GM18858 (cell line): ENCODE results near the gene FNDC3B.
"Not testable (repeated sequence)": the region's sequence is repeated elsewhere in the genome, so short reads cannot be mapped to it uniquely, and the experiment has no call there.

Experiments
- ATAC-seq: cut with Tn5 transposase; IDR thresholded peaks from one replicate; pipeline ENCODE4 v1.9.1; 2021; ENCODE audit not compliant: unreplicated experiment

FNDC3B gene

DNA sequence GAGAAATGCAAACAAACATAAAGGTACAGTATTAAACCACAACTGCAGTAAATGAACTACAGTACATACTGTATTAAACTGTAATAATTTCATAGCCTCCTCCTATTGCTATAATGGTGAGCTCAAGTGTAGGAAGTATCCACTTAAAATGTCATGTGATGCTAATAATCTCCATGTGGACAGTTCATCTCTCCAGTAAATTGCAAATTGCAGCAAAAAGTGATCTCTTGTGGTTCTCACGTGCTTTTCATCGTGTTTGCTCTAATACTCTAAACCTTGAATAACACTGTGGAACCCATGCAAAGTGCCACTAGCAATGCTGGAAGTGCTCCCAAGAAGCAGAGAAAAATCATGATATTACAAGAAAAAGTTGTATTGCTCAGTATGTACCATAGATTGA lies 9.2 kb upstream of the FNDC3B start:
- no peak for ATAC-seq

- no peak for ATAC-seq
These were observed 7.4 kb upstream of the FNDC3B start for GRCh38 chr3:172031996-172032395.

DNA sequence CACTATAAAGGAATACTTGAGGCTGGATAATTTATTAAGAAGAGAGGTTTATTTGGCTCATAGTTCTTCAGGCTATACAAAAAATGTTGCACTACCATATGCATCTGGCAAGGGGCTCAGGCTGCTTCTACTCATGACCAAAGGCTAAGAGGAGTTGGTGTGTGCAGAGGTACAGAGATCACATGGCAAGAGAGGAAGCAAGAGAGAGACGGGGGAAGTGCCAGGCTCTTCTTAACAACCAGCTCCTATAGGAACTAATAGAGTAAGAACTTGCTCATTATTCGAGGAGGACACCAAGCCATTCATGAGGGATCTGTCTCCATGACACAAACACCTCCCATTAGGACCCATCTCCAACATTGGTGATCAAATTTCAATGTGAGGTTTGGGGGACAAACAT lies 6.0 kb upstream of the FNDC3B start:
- ATAC-seq, result no peak

GRCh38 chr3:172034786-172035685 lies 4.3 kb upstream of the FNDC3B start:
- ATAC-seq, result no peak

GRCh38 chr3:172036541-172037215 lies 2.7 kb upstream of the FNDC3B start:
- ATAC-seq, result no peak

DNA sequence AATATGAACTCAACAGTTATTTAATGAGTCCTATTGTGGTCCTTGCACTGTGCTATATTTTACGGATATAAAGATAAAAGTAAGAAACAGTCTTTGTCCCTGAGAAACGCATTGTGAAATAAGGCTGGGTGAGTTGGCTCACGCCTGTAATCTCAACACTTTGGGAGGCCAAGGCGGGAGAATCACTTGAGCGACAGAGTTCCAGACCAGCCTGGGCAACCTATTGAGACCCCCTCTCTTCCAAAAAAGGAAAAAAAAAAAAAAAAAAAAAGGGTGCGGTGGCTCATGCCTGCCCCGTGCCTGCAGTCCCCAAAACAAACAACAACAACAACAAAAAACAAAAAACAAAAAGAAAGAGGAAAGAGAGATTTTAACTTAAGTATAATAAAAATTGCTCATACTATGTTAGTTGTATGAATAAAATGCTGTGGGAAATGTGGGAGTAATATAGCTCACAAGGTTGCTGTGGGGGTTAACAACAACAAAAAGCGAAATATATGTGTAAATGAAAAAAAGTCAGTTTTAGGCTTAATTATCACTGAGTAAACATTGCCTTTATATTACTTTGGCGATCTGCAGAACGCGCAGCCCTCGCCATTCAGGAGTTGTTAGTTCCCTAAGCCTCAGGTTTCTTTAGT lies 461 bp upstream of the FNDC3B start:
- no peak for ATAC-seq

DNA sequence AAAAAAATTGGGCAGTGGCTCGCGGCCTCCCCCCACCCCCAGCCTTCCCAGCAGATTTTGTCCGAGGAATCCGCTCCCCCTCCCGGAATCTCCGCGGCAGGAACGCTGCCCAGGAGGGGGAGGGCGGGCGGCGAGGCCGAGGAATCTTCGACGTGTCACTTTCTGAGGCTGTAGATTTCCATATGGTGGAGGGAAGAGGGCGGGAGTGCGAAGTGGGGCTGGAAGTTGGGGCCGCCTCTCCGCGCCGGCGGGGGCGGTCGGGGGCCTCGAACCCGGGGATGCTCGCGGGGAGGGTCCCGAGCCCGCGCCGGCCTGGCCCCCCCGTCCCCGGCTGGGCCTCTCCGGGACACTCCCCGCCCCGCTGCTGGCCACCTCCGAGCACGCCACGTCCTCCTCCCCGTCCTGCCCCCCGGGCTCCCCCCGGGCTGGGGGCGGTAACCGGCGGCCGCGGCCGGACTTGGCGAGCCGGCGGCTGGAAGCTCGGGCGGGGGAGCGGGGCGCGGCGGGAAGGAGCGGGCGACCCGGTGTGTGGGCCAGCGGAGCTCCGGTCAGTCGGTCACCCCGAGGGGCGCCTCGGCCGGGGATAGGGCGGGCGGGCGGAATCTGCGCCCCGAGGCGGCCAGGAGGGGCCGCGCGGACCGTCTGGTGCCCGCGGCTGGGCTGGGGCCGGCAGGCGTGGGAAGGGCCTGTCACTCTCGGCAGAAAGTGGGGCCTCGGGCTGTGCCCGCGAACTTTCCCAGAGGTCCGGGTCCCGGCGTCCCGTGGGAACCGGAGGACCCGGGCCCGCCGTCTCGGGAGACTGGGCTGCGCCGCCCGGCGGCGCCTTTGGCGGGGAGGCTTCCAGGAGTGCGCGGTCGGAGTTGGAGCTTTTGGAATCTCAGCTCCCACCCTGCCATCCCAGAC lies 951 bp downstream of the FNDC3B start:
- peak; percentile 19 for ATAC-seq

- no peak for ATAC-seq
These were observed 1.9 kb downstream of the FNDC3B start for GRCh38 chr3:172040981-172041963.

DNA sequence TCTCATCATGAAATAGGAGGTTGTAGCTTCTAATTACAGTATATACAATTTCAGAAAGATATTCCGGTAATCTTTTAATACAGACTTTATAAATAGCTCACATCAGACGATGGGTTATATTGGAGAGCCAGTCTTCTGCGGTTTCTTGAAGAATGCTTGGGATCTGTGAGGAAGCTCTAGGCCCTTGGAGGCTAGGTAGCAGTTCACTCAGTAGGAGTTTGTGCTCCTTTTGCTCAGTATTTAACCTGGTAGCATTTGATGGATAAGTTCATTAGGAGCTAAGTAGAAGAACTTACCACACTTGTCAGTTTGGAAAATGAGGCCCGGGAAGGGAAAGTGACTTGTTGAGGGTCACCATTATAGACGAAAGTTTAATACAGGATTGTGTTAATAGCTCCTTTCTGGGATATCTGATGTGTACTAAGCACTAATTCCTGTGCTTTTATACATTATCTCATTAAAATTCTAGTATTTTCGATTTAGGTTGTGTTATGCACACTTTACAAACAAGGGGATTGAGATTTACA lies 2.8 kb downstream of the FNDC3B start:
- ATAC-seq, result no peak

DNA sequence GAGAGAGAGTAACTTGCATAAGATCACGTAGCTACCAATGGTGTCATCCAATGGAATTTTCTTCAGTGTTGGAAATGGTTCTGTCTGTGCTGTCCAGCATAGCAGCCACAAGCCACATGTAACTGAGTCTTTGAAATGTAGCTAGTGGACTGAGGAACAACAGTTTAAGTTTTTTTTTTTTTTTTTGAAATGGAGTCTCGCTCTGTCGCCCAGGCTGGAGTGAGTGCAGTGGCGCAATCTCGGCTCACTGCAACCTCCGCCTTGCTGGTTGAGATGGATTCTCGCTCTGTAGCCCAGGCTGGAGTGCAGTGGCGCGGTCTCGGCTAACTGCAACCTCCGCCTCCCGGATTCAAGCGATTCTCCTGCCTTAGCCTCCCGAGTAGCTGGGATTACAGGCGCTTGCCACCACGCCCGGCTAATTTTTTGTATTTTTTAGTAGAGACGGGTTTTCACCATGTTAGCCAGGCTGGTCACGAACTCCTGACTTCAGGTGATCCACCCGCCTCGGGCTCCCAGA lies 3.3 kb downstream of the FNDC3B start:
- not testable (repeated sequence) for ATAC-seq

- no peak for ATAC-seq
These were observed 3.9 kb downstream of the FNDC3B start for GRCh38 chr3:172043233-172043632.

DNA sequence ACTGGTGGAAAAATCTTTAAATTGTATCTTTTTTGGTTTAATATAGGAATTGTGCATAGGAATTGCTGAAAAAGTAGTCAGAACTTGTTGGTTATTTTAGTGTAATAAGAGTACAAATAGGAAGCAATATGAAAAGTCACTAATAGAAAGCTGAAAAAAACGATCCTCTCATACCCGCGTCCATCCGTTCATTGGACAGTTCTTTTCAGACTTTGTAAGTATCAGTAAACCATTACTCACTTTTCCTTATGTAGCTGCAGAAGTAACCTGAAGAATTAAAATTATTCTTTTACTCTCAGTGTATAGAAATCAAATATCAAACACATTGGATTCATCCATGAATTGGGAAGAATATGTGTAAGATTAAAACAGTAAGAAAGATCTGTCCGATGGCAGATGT lies 4.4 kb downstream of the FNDC3B start:
- ATAC-seq, result no peak

DNA sequence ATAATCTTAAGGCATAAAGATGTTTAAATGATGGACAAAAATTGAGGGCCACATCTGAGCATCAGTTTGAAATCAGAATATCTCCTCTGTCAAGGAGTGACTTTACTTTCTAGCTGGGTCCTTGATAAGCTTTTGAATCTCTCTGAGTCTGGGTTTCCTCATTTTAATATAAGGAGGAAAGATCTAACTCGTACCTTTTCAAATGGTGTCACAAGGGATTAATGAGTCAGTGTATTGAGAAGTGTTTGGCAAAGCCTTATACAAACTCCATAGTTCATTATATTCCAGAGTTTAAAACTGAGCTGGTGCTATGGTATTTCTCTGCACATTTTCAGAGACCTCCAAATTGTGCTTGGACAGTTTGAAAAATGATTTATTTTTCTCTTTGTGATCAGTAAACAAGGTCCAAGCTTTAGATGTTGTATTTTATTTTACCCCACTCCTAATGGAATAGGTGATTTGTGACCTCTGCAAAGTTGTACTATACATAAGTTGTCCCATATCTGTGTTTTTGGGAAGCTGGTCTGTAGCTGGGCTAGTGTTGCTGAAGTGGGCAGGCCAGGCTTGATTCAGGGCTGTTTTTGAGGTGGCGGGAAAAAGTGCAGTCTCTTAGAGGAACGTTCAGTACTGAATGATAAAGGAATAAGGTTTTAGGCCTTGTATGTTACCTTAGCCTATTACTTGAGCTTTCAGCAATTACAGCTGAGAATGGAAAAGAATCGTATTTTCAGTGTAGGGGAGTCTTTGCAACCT lies 5.6 kb downstream of the FNDC3B start:
- ATAC-seq, result no peak

DNA sequence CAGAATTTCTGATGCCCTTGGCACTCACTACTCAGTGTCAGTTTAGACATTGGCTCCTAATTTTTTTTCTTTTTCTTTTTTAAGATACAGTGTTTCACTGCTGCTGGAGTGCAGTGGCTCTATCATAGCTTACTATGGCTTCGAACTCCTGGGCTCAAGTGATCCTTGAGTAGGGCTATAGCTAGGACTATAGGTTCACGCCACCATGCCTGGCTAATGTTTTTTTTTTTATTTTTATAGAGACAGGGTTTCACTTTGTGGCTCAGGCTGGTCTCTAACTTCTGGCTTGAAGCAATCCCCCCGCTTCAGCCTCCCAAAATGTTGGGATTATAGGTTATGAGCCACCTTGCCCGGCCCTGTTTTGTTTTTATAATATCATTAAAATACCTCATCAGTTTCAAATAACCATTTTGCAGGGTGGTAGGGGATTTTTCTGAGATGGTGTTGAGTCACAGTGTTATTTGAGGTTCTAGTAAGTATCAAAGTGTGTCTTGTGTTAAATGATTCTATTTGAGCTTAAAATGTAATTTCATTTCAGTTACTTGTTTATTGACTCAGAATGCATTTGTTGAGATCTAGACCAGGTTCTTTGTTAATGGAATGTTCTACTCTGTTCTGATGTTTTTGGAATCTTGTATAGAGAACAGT lies 7.0 kb downstream of the FNDC3B start:
- ATAC-seq, result no peak

DNA sequence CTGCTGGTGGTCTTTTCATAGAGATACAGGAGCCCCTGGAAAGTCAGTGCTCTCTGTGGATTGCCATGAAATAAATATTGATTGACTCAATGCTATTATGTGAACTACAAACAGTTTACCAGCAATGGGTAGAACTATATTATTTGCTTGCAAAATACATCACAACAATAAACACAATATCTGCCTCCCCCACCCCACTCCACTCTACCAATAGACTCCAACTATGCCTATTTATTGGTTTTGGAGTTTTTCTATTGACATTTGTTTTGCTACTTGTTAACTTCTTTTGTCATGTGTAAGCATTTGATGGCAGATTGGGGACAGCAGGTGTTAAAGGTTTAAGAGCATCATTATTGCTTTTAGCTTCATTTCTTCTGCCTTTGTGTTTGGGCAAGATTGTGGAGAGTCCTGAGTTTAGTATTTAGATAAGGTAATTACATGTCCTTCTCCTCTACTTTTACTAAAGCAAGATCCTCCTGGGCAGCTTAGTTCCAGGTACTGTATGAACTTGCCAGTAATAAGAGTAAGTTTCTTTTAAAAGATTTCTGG lies 8.3 kb downstream of the FNDC3B start:
- ATAC-seq, result no peak

- no peak for ATAC-seq
These were observed 9.2 kb downstream of the FNDC3B start for GRCh38 chr3:172048599-172048998.

- ATAC-seq, result no peak
These were observed 12.1 kb downstream of the FNDC3B start for GRCh38 chr3:172051310-172051956.
